ENCODE results near the gene PHF21A.

DNA sequence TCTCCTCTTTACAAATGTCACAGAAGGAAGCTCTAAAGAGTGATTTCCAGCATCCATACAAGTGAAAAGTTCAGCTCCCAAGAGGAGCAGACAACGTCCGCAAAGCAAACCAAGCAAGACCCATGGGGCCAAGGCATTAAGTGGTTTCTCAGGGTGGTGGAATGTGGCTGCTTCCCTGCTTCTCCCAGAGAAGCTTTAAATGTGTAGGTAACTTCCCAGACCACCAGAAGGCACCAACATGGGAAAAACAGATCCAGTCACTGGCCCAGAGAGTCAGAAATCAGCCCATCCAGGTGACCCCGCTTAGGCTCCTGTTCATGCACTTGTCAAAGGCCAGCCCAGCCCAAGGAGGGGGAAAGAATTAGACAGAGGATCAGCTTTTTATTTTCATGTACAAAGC lies 13.3 kb upstream of the PHF21A start:
- no peak for TF ChIP-seq GATA2 (IDR thresholded peaks at IDR 0.05; ENCODE audit: low read depth, low read length)
- TF ChIP-seq GATA3 (IDR thresholded peaks at IDR 0.05; ENCODE audit: low read depth, low read length): no peak
